HG03135 (cell line): Measurements from ENCODE around the gene CLCN3.
"Not testable (repeated sequence)": the region's sequence is repeated elsewhere in the genome, so short reads cannot be mapped to it uniquely, and the experiment has no call there.

Experiments
- ATAC-seq: cut with Tn5 transposase; IDR thresholded peaks from one replicate; pipeline ENCODE4 v1.9.1; 2021; ENCODE audit warnings: mild to moderate bottlenecking, moderate library complexity; ENCODE audit not compliant: unreplicated experiment

Gene CLCN3

GRCh38 chr4:169768385-169768784 is 148.0 kb downstream of the CLCN3 start:
- no peak for ATAC-seq

GRCh38 chr4:169770416-169770815 is 150.0 kb downstream of the CLCN3 start:
- ATAC-seq, result no peak

- ATAC-seq, result not testable (repeated sequence)
Observed at GRCh38 chr4:169771556-169772080, 151.2 kb downstream of the CLCN3 start.
